IPS-NIHi7 (cell line): ENCODE measurements around the gene LMF1.
"Not testable (repeated sequence)": the region's sequence is repeated elsewhere in the genome, so short reads cannot be mapped to it uniquely, and the experiment has no call there.

Experiments used
- DNase-seq: peaks from one replicate; pipeline ENCODE4 v3.0.0; 2012; ENCODE audit warnings: mixed read lengths; ENCODE audit errors: extremely low spot score

The LMF1 gene

DNA sequence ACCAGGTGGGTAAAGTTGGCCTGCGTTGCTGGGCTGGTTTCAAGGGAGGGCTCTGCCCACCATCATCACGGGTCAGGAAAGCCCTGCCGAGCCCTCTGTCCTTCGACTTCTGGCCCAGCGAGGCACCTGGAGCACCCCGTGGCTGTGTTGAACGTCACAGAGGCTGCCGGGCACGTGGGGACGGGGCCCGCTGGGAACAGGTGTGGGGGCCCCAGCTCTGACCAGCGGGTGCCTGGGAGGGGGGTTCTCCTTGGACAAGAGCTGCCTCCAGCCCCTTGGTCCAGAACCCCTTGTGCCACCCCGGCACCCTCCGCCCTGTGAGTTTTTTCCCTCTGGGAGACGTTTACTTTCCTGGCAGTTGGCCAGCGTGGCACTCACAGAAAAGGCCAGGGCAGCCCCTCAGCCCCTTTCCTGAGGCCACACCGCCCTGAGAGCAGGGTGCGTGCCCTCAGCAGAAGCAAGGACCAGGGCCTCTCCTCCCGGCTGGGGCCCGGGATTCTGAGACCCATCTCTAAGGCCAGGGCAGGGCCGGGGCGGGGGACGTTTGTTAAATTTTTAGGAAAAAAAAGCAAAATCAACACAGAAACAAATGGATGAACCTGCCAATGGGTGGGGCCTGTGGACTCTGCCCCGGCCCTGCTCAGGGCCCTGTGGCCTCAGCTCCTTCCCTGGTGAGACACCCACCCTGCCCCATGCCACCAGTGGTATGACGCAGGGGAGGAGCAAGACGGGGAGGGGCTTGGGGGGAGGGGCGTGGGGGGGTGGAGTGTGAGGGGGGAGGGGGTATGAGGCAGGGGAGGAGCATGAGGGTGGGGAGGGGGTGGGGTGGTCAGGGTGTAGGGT lies 139.0 kb downstream of the LMF1 start:
- DNase-seq = no peak

- DNase-seq = peak; percentile 53
These were observed 139.8 kb downstream of the LMF1 start for GRCh38 chr16:830871-831570.

DNA sequence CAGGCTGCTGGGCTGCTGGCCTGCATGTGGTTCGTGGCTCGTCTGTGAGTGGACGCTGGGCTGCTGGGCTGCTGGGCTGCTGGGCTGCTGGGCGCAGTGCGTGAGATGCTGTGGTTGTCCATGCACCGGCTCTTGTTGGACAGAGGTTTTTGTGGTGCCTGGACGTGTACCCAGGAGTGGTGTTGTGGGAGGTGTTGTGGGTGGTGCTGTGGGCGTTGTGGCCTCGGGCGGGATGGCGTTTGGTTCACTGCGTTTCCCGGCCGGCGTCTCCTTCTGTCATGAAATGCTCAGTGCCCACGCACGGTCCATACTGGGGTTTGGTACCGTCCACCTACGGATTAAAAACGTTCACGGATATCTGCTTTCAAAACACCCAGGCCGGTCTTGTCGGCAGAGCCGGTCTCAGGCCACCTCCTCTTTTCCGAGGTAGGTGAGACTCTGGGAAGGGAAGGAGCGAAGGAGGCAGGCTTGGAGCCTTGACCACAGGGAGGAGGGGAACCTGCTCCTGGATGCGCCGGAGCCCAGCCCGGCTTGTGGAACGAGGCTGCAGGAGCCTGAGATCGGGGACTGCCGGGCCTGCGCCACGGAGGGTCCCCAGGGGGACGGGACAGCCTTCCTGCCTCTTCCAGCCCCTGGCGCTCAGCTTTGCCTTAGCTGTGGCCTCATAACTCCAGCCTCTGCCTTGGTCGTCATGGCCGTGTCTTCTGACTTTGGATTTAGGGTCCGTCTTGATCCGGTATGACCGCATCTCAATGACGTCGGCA lies 140.5 kb downstream of the LMF1 start:
- DNase-seq = no peak

DNA sequence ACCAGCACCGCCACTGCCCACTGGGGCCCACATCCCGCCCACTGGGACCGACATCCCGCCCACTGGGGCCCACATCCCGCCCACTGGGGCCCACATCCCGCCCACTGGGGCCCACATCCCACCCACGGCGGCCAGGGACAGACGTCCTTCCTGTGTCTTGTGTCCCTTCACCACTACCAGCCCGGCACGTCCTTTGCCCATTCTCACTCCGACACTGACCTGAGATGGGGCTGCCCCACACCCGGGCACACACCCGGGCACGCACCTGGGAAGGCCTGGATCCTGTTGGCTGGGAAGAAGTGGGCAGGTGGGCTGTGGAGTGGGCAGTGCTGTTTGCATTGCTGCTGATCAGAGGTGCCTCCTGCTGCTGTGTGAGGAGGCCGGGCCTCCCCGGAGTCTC lies 141.9 kb downstream of the LMF1 start:
- no peak for DNase-seq

GRCh38 chr16:827513-827912 lies 143.3 kb downstream of the LMF1 start:
- DNase-seq = no peak

DNA sequence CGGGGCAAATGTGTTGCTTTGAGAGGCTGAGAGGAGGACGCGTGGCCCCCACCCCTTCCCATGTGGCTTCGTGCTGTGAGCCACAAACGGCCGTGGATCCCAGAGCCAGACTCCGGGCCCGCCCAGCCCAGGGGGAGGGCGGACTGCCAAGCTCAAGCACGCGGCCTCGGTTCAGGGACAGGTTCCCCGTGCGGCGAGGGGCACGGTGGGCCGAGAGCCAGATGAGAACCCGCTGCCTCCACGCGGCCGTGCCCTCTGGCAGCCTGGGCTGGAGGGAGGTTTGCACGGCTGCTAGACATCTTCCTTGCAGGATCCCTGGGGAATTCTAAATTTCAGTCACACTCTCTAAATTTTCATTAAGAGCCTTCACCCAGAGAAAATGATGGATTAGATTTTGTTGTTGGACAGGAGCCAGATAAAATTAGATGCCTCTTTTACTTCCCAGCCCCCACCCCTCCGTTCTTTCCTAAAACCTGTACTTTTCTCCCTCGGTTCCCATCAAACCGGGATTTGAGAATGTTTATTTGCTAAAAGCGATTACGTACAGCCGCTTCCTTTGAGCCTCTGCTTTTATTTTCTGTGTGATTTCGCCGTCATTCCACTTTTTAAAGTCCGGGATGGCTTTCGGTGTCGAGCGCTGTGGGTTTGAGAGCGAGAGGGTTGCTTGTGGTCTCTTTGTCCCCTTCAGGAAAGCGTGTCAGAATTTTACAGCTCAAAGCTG lies 145.3 kb downstream of the LMF1 start:
- no peak for DNase-seq

DNA sequence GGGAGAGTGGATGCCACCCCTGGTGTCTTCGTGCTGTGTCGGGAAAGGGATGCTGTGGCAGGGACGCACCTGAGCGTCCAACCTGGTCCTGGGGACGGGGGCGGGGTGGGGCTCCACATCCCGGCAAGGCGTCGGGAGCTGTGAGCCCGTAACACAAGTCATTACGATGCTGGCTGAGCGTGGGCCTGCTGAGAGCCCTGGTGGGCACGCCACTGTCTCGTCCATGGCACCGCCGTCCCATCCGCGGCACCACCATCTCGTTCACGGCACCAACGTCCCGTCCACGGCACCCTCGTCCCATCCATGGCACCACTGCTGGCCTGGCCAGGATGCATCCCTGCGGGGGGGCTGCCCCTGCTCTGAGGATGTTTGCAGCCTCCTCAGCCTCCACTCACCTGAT lies 146.2 kb downstream of the LMF1 start:
- DNase-seq = no peak

GRCh38 chr16:824194-824593 lies 146.6 kb downstream of the LMF1 start:
- DNase-seq = no peak

DNA sequence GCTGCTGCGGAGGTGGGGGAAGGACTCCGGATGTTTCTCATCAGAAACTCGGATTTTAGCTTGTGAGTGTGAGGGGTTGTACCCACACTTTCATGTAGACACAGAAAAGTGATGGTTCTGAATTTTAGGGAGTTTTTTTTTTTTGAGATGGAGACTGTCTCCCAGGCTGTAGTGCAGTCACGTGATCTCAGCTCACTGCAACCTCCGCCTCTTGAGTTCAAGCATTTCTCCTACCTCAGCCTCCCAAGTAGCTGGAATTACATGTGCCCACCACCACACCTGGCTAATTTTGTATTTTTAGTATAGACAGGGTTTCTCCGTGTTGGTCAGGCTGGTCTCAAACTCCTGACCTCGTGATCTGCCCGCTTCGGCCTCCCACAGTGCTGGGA lies 147.9 kb downstream of the LMF1 start:
- DNase-seq = no peak

DNA sequence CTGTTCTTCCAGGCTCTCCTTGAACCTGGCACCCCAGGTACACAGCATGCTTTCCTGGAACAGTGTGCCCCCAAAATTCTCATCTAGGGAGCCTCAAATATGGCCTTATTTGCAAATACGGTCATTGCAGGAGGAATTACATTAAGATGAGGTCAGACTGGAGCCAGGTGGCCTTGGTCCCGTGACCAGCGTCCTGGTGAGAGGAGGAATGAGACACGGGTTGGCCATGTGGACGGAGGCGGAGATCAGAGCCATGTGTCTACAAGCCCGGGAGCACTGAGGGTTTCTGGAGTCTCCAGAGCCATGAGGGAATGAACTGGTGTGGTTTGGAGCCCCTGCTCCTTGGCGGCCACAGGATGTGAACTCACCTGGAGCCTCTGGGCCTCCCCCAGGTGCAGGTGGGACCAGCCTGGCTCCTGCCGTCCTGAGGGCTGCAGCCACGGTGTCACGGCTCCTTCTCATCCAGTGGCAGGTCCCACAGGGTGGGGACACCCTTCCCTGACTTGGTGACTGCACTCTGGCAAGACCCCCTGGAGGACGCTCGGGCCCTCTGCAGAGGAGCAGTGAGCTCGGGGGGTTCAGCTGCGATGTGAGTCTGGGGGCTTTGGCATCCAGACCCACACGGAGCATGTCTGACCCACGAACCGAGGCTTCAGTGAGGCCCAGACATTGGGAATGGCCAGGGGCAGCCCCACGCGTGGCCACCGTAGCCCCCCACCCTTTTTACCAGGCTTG lies 148.4 kb downstream of the LMF1 start:
- DNase-seq = no peak

DNA sequence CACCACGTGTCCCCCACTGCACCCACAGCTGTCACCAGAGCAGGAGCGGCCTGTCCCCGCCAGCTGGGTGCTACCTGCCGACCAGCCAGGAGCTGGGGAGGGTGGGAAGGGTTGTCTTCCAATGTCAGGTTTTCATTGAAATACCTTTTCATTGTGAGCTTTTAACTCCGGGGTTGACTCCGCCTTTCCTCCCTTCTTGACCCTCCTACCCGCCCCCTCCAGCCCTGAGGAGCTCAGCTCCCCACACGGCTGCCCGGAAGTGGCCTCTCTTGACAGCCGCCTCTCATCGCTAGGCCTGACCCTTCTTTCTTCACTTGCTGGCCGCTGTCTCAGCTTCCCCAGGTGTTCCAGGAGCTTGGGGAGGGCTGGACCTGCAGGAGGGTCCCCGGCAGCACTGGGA lies 149.0 kb downstream of the LMF1 start:
- peak; percentile 56 for DNase-seq

DNA sequence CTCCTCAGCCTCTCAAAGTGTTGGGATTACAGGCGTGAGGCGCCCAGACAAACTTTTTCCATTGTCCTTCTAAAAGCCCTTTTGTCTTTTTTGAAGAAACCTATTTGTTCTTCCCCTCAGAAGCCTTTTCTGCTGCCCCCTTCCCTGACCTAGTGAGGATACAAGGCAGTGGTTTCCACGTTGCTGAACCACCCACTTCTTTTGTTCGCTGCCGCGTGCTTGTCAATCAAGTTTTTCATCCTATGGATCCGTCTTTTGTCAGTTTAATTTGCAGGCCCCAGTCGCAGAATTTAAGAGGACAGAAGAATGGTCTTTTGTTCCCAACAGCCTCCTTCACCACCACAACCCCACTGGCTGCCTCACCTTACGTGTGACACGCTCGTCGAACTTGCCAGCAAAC lies 150.0 kb downstream of the LMF1 start:
- no peak for DNase-seq

GRCh38 chr16:820044-820408 lies 150.8 kb downstream of the LMF1 start:
- not testable (repeated sequence) for DNase-seq

DNA sequence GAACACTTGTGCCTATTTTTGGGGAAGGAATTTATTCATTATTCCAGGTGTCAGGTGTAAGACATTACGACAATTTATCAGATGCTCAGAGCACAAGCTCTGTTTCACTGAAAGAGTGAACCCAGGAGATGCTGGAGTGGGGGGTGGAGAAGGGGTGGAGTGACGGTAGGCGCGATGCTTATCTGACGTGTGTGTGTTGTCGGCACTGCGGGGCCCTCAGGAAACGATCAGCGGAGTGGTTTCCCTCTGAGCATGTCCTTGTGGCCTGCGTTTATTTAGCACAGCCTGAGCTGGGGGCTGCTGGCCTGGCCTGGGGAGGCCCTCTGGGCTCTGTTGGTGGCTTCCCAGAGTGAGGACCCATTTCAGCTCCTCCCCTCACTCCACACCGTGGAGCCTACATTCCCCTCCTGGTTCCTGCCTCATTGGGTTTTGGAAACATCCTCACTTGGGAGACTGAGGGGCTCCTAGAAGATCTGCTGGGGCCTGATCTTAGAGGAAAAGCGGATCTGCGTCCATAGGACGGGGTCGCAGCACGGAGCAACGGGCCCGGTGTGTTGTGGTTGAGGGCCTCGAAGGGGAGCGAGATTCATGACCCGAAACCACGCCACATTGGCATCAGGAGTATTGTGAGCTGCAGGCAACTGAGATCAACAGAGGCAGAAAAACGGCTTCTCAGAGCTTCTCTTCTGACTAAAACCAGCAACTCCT lies 151.3 kb downstream of the LMF1 start:
- DNase-seq = no peak

- no peak for DNase-seq
These were observed 152.2 kb downstream of the LMF1 start for GRCh38 chr16:818592-818991.

- DNase-seq = no peak
These were observed 152.7 kb downstream of the LMF1 start for GRCh38 chr16:818132-818531.

DNA sequence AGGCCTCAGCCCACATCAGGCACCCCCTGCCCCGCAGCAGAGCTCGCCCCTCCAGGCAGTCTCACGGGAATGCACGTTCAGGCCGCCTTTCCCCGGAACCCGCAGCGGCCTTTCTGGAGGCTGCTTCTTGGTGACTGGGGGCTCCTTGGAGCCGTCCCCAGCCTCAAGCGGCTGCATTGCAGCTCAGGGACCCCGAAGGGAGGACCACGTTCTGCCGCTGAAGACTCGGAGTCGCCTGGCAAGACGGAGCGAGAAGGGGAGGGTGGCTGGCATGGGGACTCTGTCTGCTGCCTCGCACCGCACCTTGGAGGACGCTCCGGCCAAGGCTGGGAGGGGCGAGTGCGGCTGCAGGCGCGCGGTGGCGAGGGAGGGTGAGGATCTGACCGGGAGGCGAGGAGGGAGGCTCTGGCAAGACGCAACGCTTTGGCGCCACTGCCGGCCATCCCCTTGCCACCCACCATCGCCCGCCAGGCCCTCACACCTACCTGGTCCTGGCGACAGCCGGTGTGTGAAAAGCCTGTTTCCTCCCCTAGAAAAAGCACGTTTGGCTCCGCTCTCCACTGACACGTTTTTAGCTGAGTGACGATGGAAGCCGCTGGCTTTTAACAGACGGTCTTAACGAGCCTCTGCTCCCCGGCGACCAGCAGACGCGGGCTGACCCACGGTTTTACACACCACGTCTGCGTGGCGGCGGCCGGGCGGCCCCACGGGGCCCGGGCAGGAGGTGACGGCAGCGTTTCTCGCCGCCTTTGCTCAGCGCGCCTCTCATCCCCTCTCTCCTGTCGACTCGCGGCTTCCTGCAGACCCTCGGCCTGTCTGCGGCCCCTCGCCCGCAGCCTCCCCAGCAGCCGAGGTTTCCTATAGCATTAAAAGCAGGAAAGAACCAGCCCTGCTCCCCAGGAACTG lies 153.5 kb downstream of the LMF1 start:
- no peak for DNase-seq

GRCh38 chr16:815861-816260 lies 154.9 kb downstream of the LMF1 start:
- DNase-seq = no peak

DNA sequence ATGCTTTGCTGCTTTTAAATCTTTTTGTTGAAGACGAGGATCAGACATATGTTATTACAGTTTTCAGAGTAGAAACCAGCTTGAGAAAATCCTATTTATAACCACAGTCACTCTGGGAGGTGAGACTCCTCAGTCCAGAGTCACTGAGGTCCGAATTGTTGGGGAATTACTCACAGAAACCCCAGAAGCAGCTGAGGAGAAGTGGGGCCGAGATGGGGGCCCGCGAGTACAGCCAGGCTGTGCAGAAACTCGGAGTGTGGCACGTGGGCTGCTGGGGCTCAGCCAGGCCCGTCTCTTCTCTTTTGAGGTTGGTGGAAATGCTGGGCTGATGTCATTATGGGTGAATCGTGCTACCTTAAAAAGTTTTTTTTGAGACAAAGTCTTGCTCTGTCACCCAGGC lies 155.8 kb downstream of the LMF1 start:
- DNase-seq = no peak
